Kidney capillary endothelial cell (primary cell): ENCODE measurements around the gene ZFR2.
"Not testable (repeated sequence)": the region's sequence is repeated elsewhere in the genome, so short reads cannot be mapped to it uniquely, and the experiment has no call there.

Source experiments
- DNase-seq: peaks from one replicate; pipeline ENCODE4 v3.0.0-alpha.2; 2018; ENCODE audit warnings: low spot score

ZFR2 gene

GRCh38 chr19:3836887-3837286 lies 32.0 kb downstream of the ZFR2 start:
- no peak for DNase-seq

GRCh38 chr19:3835055-3835435 lies 33.8 kb downstream of the ZFR2 start:
- DNase-seq: no peak

GRCh38 chr19:3834349-3835054 lies 34.3 kb downstream of the ZFR2 start:
- no peak for DNase-seq

- DNase-seq: no peak
Measured at GRCh38 chr19:3833578-3834348, 35.1 kb downstream of the ZFR2 start.

- DNase-seq: no peak
Measured at GRCh38 chr19:3832001-3832400, 36.8 kb downstream of the ZFR2 start.

- DNase-seq: no peak
Measured at GRCh38 chr19:3831601-3832000, 37.2 kb downstream of the ZFR2 start.

GRCh38 chr19:3830621-3831589 lies 37.9 kb downstream of the ZFR2 start:
- no peak for DNase-seq

- DNase-seq: no peak
Measured at GRCh38 chr19:3827306-3827705, 41.5 kb downstream of the ZFR2 start.

GRCh38 chr19:3826163-3826562 lies 42.7 kb downstream of the ZFR2 start:
- no peak for DNase-seq

GRCh38 chr19:3825286-3825956 lies 43.4 kb downstream of the ZFR2 start:
- no peak for DNase-seq

- DNase-seq: no peak
Measured at GRCh38 chr19:3823350-3823713, 45.5 kb downstream of the ZFR2 start.

GRCh38 chr19:3822683-3823349 lies 46.0 kb downstream of the ZFR2 start:
- DNase-seq: no peak

GRCh38 chr19:3821857-3822364 lies 46.9 kb downstream of the ZFR2 start:
- DNase-seq: peak; percentile 56

- no peak for DNase-seq
Measured at GRCh38 chr19:3821156-3821555, 47.7 kb downstream of the ZFR2 start.

GRCh38 chr19:3819989-3820388 lies 48.8 kb downstream of the ZFR2 start:
- DNase-seq: no peak

GRCh38 chr19:3818918-3819317 lies 49.9 kb downstream of the ZFR2 start:
- no peak for DNase-seq

GRCh38 chr19:3818466-3818865 lies 50.4 kb downstream of the ZFR2 start:
- DNase-seq: peak; percentile 85

- DNase-seq: no peak
Measured at GRCh38 chr19:3817761-3818160, 51.1 kb downstream of the ZFR2 start.

GRCh38 chr19:3816566-3817218 lies 52.1 kb downstream of the ZFR2 start:
- no peak for DNase-seq

GRCh38 chr19:3816148-3816547 lies 52.7 kb downstream of the ZFR2 start:
- DNase-seq: not testable (repeated sequence)

GRCh38 chr19:3814648-3815047 lies 54.2 kb downstream of the ZFR2 start:
- DNase-seq: no peak
